ENCODE results near the gene ELFN2. TPM values are rescaled to one million over a fixed set of nuclear protein-coding genes. Genes with fewer than 3 reads are reported as not detected.

The ELFN2 gene
- total RNA-seq, 6 experiments from 2014 or later, result 1.2 to 5.8 (median 1.4) TPM

DNA sequence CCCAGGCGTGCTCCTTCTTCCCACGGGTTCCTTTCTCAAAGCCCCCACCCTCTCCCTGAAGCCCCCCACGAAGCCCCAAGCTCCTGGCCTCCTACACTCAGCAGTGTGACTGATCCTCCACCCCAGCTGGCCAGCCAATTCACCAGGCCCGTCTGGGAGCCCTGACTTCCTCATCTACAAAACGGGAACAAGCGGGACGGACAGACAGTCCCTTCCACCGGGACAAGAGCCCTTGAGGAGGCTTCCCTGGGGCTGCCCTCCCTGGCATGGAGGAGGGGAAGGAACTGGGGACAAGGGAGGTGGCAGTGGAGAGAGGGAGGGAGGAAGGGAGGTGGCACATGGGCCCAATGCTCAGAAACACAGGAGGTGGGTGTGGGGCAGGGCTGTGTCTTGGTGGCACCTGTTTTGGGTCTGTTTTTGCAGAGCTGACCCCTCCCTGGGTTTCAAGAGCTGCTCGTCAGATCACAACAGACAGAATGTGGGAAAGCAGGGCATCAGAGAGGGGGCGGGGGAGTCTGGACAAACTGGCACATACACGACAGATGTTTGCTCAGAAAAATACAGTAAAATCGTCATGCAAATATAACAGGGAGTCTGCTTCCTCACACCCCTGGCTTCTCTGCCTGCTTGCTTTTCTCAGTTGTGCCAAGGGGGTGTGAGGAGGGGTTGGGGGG, 56.8 kb downstream of the ELFN2 start:
- no peaks in the 10 kb centered on the region for H3K4me1 Mint-ChIP-seq (ENCODE audit: low read depth)
- TF ChIP-seq, protein P1, sequence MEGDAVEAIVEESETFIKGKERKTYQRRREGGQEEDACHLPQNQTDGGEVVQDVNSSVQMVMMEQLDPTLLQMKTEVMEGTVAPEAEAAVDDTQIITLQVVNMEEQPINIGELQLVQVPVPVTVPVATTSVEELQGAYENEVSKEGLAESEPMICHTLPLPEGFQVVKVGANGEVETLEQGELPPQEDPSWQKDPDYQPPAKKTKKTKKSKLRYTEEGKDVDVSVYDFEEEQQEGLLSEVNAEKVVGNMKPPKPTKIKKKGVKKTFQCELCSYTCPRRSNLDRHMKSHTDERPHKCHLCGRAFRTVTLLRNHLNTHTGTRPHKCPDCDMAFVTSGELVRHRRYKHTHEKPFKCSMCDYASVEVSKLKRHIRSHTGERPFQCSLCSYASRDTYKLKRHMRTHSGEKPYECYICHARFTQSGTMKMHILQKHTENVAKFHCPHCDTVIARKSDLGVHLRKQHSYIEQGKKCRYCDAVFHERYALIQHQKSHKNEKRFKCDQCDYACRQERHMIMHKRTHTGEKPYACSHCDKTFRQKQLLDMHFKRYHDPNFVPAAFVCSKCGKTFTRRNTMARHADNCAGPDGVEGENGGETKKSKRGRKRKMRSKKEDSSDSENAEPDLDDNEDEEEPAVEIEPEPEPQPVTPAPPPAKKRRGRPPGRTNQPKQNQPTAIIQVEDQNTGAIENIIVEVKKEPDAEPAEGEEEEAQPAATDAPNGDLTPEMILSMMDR (IDR thresholded peaks at IDR 0.05), result no peak
- DNase-seq, result no peak
- H3K9me3 Mint-ChIP-seq, result no peaks in the 10 kb centered on the region
- no peak overlapping the region for H3K27ac Mint-ChIP-seq
- no peak overlapping the region for H3K4me3 Mint-ChIP-seq
- H3K27me3 Mint-ChIP-seq (ENCODE audit: insufficient read depth), result peaks cover 7% of the 10 kb centered on the region
- no peaks in the 10 kb centered on the region; the same call in 1 of the 2 replicates for H3K36me3 Mint-ChIP-seq (ENCODE audit: low read depth)

- Mint-ChIP-seq H3K36me3 (ENCODE audit: low read depth) (no peaks in the 10 kb centered on the region; the same call in 1 of the 2 replicates), H3K27me3 (ENCODE audit: insufficient read depth) (peaks cover 9% of the 10 kb centered on the region), H3K4me3 (no peak overlapping the region), H3K9me3 (no peaks in the 10 kb centered on the region), H3K27ac (no peak overlapping the region), H3K4me1 (ENCODE audit: low read depth) (no peaks in the 10 kb centered on the region)
- DNase-seq, result no peak
- TF ChIP-seq, protein P1 (IDR thresholded peaks at IDR 0.05), result no peak
Measured at GRCh38 chr22:37369483-37369882, 57.8 kb downstream of the ELFN2 start.

GRCh38 chr22:37368058-37368457, 59.2 kb downstream of the ELFN2 start:
- Mint-ChIP-seq H3K9me3 (no peaks in the 10 kb centered on the region), H3K27ac (no peak overlapping the region), H3K27me3 (ENCODE audit: insufficient read depth) (peaks cover 7% of the 10 kb centered on the region), H3K36me3 (ENCODE audit: low read depth) (no peaks in the 10 kb centered on the region), H3K4me1 (ENCODE audit: low read depth) (no peaks in the 10 kb centered on the region), H3K4me3 (no peak overlapping the region)
- DNase-seq, result no peak
- TF ChIP-seq, protein P1 (IDR thresholded peaks at IDR 0.05), result no peak

GRCh38 chr22:37366601-37367000, 60.7 kb downstream of the ELFN2 start:
- H3K4me1 Mint-ChIP-seq (ENCODE audit: low read depth), result no peaks in the 10 kb centered on the region
- no peaks in the 10 kb centered on the region for H3K36me3 Mint-ChIP-seq (ENCODE audit: low read depth)
- TF ChIP-seq, protein P1 (IDR thresholded peaks at IDR 0.05), result no peak
- no peak overlapping the region for H3K4me3 Mint-ChIP-seq
- DNase-seq, result no peak
- H3K27me3 Mint-ChIP-seq (ENCODE audit: insufficient read depth), result peaks cover 16% of the 10 kb centered on the region
- no peak overlapping the region for H3K27ac Mint-ChIP-seq
- no peaks in the 10 kb centered on the region for H3K9me3 Mint-ChIP-seq

- no peaks in the 10 kb centered on the region for H3K9me3 Mint-ChIP-seq
- no peak overlapping the region for H3K4me3 Mint-ChIP-seq
- no peak for DNase-seq
- no peak overlapping the region for H3K27ac Mint-ChIP-seq
- no peaks in the 10 kb centered on the region for H3K36me3 Mint-ChIP-seq (ENCODE audit: low read depth)
- H3K4me1 Mint-ChIP-seq (ENCODE audit: low read depth), result no peaks in the 10 kb centered on the region
- TF ChIP-seq, protein P1 (IDR thresholded peaks at IDR 0.05), result no peak
- peaks cover 16% of the 10 kb centered on the region for H3K27me3 Mint-ChIP-seq (ENCODE audit: insufficient read depth)
Measured at GRCh38 chr22:37365950-37366349, 61.3 kb downstream of the ELFN2 start.
